HCT116 (cell line): ENCODE results near the gene ZNF367. TPM values are rescaled to one million over a fixed set of nuclear protein-coding genes. Genes with fewer than 3 reads are reported as not detected.

ENCODE experiments used
- ATAC-seq: fragments of 200-7000 bp; cut with Tn5 transposase; 2 replicates; pipeline ENCODE4 v1.9.1; 2020; ENCODE audit warnings: mild to moderate bottlenecking, moderate library complexity
- BruUV-seq: library from RNA; stranded (reverse); fragments of 400-500 nt; replicated peaks from 2 replicates; lab custom pipeline; 2021; lab: Mats Ljungman, UMichigan
- CTCF ChIA-PET: fragments of 300-600 bp; sonication (Branson Sonifier 250); formaldehyde crosslinking; loops from one replicate; lab custom pipeline; 2021; ENCODE audit warnings: antibody characterized with exemption; lab: Charles Lee
- POLR2A ChIA-PET: fragments of 300-600, 350-600 bp; sonication (Branson Sonifier 250); formaldehyde crosslinking; loops from one replicate; lab custom pipeline; 2021; ENCODE audit warnings: antibody characterized with exemption; lab: Charles Lee
- RAD21 ChIA-PET, 2 experiments: fragments of 300-600 bp; sonication (Branson Sonifier 250); formaldehyde crosslinking; loops; one replicate each; lab custom pipeline; 2023; ENCODE audit warnings: low total read pairs in 2 of 2; ENCODE audit not compliant: uncharacterized antibody in 2 of 2, unreplicated experiment in 2 of 2, low non-redundant PET in 1 of 2; lab: Charles Lee
- DNase-seq: peaks from one replicate; pipeline ENCODE4 v3.0.0-alpha.2; 2010; ENCODE audit warnings: low read depth, low spot score
- H2AFZ ChIP-seq: fragments of 200-600 bp; shearing (Covaris generic), sonication (generic); 2 replicates; pipeline ENCODE4 v1.6.1; 2017; ENCODE audit warnings: low read depth, mixed run types, mixed read lengths, antibody characterized with exemption, low read length; ENCODE audit not compliant: poor library complexity, severe bottlenecking
- H3K27ac ChIP-seq: 2 replicates; pipeline ENCODE4 v1.5.1; 2012; ENCODE audit warnings: low read depth, low read length
- H3K27me3 ChIP-seq: fragments of 200-600 bp; sonication (generic); 2 replicates; pipeline ENCODE4 v1.6.1; 2016; ENCODE audit warnings: mixed run types, low read length, mixed read lengths; ENCODE audit not compliant: insufficient read depth
- H3K36me3 ChIP-seq, 2 experiments: fragments of 200-500 bp in 1 of 2; fragments of 200-600 bp in 1 of 2; sonication (Bioruptor generic) in 1 of 2; sonication (generic) in 1 of 2; 2 replicates each; pipeline versions ENCODE4 v1.5.1 to v1.6.1; 2014 to 2016; ENCODE audit warnings: low read length in 2 of 2, inconsistent platforms in 1 of 2, mixed read lengths in 1 of 2, mixed run types in 1 of 2; ENCODE audit not compliant: insufficient read depth in 2 of 2, control insufficient read depth in 1 of 2
- H3K4me1 ChIP-seq, 2 experiments: fragments of 200-600 bp in 1 of 2; sonication (generic) in 1 of 2; 2 replicates each; pipeline versions ENCODE4 v1.5.1 to v1.6.1; 2012 to 2017; ENCODE audit warnings: low read length in 2 of 2, inconsistent platforms in 1 of 2, mild to moderate bottlenecking in 1 of 2, mixed read lengths in 1 of 2, mixed run types in 1 of 2, moderate library complexity in 1 of 2; ENCODE audit not compliant: insufficient read depth in 2 of 2, control insufficient read depth in 1 of 2
- H3K4me2 ChIP-seq: fragments of 200-600 bp; sonication (generic); 2 replicates; pipeline ENCODE4 v1.6.1; 2017; ENCODE audit warnings: mixed run types, low read length, mixed read lengths
- H3K4me3 ChIP-seq, 2 experiments: fragments of 200-600 bp in 1 of 2; sonication (generic) in 1 of 2; replicated peaks in 1 of 2; 2 replicates each; pipeline ENCODE4 v1.5.1; 2011 to 2016; ENCODE audit warnings: low read length in 2 of 2, control low read depth in 1 of 2, low read depth in 1 of 2, mild to moderate bottlenecking in 1 of 2, mixed read lengths in 1 of 2, mixed run types in 1 of 2
- H3K79me2 ChIP-seq: fragments of 200-600 bp; sonication (generic); 2 replicates; pipeline ENCODE4 v1.6.1; 2017; ENCODE audit warnings: mild to moderate bottlenecking, mixed run types, low read length, moderate library complexity, mixed read lengths; ENCODE audit not compliant: insufficient read depth
- H3K9ac ChIP-seq: fragments of 200-600 bp; sonication (generic); 2 replicates; pipeline ENCODE4 v1.6.1; 2016; ENCODE audit warnings: low read length, mixed read lengths
- H3K9me2 ChIP-seq: fragments of 200-600 bp; sonication (generic), shearing (Covaris generic); 2 replicates; pipeline ENCODE4 v1.6.1; 2017; ENCODE audit warnings: mixed run types, mild to moderate bottlenecking, moderate library complexity; ENCODE audit not compliant: insufficient read depth
- H3K9me3 ChIP-seq, 2 experiments: fragments of 200-500 bp in 1 of 2; fragments of 200-600 bp in 1 of 2; sonication (Bioruptor generic) in 1 of 2; sonication (generic) in 1 of 2; 2 replicates each; pipeline ENCODE4 v1.6.1; 2014 to 2017; ENCODE audit warnings: low read length in 2 of 2, mixed read lengths in 2 of 2, inconsistent platforms in 1 of 2, low read depth in 1 of 2, mild to moderate bottlenecking in 1 of 2, mixed run types in 1 of 2, moderate library complexity in 1 of 2; ENCODE audit not compliant: control insufficient read depth in 1 of 2, insufficient read depth in 1 of 2
- H4K20me1 ChIP-seq: fragments of 200-600 bp; sonication (generic), shearing (Covaris generic); 2 replicates; pipeline ENCODE4 v1.6.1; 2017; ENCODE audit warnings: mixed run types, mild to moderate bottlenecking, moderate library complexity; ENCODE audit not compliant: insufficient read depth
- ATF3 ChIP-seq: IDR thresholded peaks from 2 replicates; pipeline ENCODE4 v1.6.1; 2012
- CBX3 ChIP-seq: IDR thresholded peaks from 2 replicates; pipeline ENCODE4 v1.6.1; 2012; ENCODE audit warnings: low read depth
- FOSL1 ChIP-seq: IDR thresholded peaks from 2 replicates; pipeline ENCODE4 v1.6.1; 2012; ENCODE audit warnings: low read depth
- POLR2A ChIP-seq: IDR thresholded peaks from 2 replicates; pipeline ENCODE4 v1.7.0; 2011; ENCODE audit warnings: borderline replicate concordance; ENCODE audit not compliant: insufficient read depth, insufficient read length; ENCODE audit errors: extremely low read depth
- SRF ChIP-seq: IDR thresholded peaks from 2 replicates; pipeline ENCODE4 v1.6.1; 2012; ENCODE audit warnings: low read depth
- ZFX ChIP-seq: fragments of 450-650 bp; IDR thresholded peaks from 2 replicates; pipeline ENCODE4 v1.6.1; 2017
- intact Hi-C: fragments of 100-400 bp; cut with micrococcal nuclease; formaldehyde crosslinking; loops from 2 replicates; pipeline ENCODE4 v1.10.0; 2022
- total RNA-seq: library from RNA; stranded (reverse); gene quantifications from one replicate; pipeline ENCODE4 v1.2.1, GENCODE V29; 2021; ENCODE audit not compliant: unreplicated experiment
- TF ChIP-seq, protein P1 (sequence below): IDR thresholded peaks from 2 replicates; pipeline ENCODE4 v1.6.1; 2012; ENCODE audit warnings: low read depth

The ZNF367 gene
- total RNA-seq, 1 experiment from 2014 or later = 18.1 TPM

DNA sequence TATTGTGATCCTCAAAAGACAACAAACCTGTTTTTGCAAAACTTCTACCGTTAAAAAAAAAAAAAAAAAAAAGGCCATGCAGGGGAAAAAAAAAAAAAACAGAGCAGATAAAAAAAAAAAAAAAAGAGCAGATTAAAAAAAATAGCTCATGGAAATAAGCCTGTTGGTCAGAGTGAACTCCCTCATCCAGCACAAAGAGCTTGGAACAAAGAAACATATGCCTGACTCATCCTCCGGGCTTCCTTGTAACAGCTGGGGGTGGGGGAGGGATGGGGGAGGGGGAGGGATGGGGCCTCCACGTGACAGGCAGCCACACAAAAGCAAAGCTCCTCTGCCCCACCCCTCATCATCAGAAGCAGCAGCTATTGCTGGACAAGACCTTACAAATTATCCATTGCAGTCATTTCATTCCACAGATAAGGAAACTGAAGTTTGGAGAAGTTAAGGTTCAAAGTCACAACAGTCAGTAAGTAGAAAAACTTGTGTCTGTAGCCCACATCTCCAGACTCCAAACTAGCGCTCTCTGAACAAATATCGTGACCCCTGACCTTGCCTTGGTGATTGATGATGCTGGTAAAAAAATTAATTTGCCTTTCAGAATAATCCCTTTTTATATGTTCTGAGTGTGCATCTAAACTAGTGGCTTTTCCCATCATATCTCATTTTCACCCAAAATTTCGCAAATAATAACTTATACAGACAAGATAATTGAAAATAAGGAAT is 73.6 kb downstream of the ZNF367 start (continued):
- TF ChIP-seq CBX3 (no peak), ZFX (no peak), FOSL1 (no peak; the same call in 1 of the 2 replicates), ATF3 (no peak), POLR2A (no peak)

GRCh38 chr9:96343515-96344360 is 74.4 kb downstream of the ZNF367 start:
- Histone ChIP-seq H3K4me3 (0 out of 4 replicates have a peak overlapping the region, but pooled peaks of 1 of the 2 experiments have one; percentile 15), H3K4me2 (peak overlapping the region; percentile 47), H3K27ac (peak overlapping the region; percentile 91), H3K9me3 (no peaks in the 10 kb centered on the region), H3K79me2 (no peaks in the 10 kb centered on the region), H3K27me3 (no peaks in the 10 kb centered on the region), H3K36me3 (peaks cover 0 to 7% of the 10 kb centered on the region in 2 experiments; a peak in 1 of 4 replicates), H3K4me1 (peaks cover 55 to 66% of the 10 kb centered on the region in 2 experiments), H3K9me2 (no peaks in the 10 kb centered on the region), H2AFZ (no peak overlapping the region), H3K9ac (peak overlapping the region; percentile 43), H4K20me1 (no peaks in the 10 kb centered on the region)
- DNase-seq (no peak), ATAC-seq (no peak)
- ChIA-PET POLR2A (interaction anchor here (0.7 kb wide), 1 partner anchor 106 kb away, joined by 3 read pairs; the partner anchor contains the start of gene HABP4), RAD21 (interaction anchor here in 1 of 2 experiments (0.7 kb wide), 1 partner anchor 98 kb away, joined by 3 read pairs; no protein-coding TSS in a partner anchor), CTCF (interaction anchor here (1.0 to 1.1 kb wide), 2 partner anchors 16 to 324 kb away, joined by 3 to 4 read pairs; no protein-coding TSS in a partner anchor)
- TF ChIP-seq SRF = no peak
- TF ChIP-seq, protein P1, sequence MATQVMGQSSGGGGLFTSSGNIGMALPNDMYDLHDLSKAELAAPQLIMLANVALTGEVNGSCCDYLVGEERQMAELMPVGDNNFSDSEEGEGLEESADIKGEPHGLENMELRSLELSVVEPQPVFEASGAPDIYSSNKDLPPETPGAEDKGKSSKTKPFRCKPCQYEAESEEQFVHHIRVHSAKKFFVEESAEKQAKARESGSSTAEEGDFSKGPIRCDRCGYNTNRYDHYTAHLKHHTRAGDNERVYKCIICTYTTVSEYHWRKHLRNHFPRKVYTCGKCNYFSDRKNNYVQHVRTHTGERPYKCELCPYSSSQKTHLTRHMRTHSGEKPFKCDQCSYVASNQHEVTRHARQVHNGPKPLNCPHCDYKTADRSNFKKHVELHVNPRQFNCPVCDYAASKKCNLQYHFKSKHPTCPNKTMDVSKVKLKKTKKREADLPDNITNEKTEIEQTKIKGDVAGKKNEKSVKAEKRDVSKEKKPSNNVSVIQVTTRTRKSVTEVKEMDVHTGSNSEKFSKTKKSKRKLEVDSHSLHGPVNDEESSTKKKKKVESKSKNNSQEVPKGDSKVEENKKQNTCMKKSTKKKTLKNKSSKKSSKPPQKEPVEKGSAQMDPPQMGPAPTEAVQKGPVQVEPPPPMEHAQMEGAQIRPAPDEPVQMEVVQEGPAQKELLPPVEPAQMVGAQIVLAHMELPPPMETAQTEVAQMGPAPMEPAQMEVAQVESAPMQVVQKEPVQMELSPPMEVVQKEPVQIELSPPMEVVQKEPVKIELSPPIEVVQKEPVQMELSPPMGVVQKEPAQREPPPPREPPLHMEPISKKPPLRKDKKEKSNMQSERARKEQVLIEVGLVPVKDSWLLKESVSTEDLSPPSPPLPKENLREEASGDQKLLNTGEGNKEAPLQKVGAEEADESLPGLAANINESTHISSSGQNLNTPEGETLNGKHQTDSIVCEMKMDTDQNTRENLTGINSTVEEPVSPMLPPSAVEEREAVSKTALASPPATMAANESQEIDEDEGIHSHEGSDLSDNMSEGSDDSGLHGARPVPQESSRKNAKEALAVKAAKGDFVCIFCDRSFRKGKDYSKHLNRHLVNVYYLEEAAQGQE = no peak
- intact Hi-C loops = loop anchor here (5.0 kb wide), 2 partner anchors 39 to 74 kb away; partner anchors contain the start of genes SLC35D2 and ZNF367
- BruUV-seq = TSS peak; percentile 29
